NB4 (cell line): ENCODE results near the gene KDM8.

ENCODE experiments used
- CTCF ChIP-seq: IDR thresholded peaks from one replicate; pipeline ENCODE4 v1.5.1; 2012; ENCODE audit warnings: low read depth, low read length
- MAX ChIP-seq: IDR thresholded peaks from 2 replicates; pipeline ENCODE4 v1.6.1; 2011; ENCODE audit warnings: low read depth, low read length
- MYC ChIP-seq: IDR thresholded peaks from 2 replicates; pipeline ENCODE4 v1.6.1; 2011; ENCODE audit warnings: low read depth, low read length
- POLR2A ChIP-seq: IDR thresholded peaks from 2 replicates; pipeline ENCODE4 v1.6.1; 2011; ENCODE audit warnings: mild to moderate bottlenecking; ENCODE audit not compliant: insufficient read length; ENCODE audit errors: extremely low read depth

- TF ChIP-seq CTCF (no peak), POLR2A (peak; percentile 87), MYC (peak; percentile 45; the same call in 1 of the 2 replicates), MAX (peak; percentile 81)
Measured at GRCh38 chr16:27203507-27204311, at the start of gene KDM8.
